GM19351 (cell line): Measurements from ENCODE around the gene GSE1.

Experiments
- ATAC-seq: cut with Tn5 transposase; IDR thresholded peaks from one replicate; pipeline ENCODE4 v1.9.1; 2021; ENCODE audit warnings: mild to moderate bottlenecking, moderate library complexity; ENCODE audit not compliant: unreplicated experiment

The GSE1 gene

DNA sequence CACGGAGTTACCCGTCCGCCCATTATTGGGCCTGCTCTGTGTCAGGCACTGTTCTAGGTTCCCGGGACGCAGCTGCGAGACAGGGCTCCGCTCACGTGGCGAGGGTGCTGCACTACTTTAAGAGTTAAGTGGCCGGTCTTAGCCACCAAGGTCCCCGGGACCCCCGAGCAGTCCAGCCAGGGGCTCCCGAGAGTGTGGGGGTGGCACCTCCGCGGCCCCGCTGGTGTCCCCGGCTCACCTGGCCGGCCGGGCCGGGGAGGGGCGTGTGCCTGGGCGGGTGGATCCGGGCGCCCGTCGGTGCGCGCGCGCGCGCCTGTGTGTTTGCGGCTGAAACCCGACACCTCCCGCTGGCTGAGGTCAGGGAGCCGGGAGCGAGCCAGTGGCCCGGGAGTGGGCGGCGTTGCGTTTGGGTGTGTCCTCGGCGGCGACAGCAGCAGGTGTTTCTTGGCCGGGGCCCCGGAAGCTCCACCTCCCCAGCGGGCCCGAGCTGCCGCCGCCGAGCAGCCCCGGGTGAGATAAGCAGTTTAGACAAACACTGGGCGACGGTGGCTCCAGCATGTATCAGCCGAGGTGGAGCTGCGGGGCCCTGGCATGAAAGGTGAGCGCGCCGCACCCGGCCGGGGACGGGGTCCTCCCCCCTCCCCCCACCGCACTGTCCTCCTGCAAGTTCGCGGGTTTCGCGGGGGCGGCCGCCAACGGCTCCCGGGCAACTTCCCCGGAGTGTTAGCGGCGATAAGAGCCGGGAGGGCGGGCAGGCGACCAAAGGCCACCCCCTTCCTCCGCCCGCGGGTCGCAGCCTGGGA is at the start of gene GSE1:
GSE1 (plus strand) TSS at position 522 of the 803 bp plus-strand sequence; CDS start at position 592, 70 bp downstream.
- ATAC-seq = peak; percentile 45

DNA sequence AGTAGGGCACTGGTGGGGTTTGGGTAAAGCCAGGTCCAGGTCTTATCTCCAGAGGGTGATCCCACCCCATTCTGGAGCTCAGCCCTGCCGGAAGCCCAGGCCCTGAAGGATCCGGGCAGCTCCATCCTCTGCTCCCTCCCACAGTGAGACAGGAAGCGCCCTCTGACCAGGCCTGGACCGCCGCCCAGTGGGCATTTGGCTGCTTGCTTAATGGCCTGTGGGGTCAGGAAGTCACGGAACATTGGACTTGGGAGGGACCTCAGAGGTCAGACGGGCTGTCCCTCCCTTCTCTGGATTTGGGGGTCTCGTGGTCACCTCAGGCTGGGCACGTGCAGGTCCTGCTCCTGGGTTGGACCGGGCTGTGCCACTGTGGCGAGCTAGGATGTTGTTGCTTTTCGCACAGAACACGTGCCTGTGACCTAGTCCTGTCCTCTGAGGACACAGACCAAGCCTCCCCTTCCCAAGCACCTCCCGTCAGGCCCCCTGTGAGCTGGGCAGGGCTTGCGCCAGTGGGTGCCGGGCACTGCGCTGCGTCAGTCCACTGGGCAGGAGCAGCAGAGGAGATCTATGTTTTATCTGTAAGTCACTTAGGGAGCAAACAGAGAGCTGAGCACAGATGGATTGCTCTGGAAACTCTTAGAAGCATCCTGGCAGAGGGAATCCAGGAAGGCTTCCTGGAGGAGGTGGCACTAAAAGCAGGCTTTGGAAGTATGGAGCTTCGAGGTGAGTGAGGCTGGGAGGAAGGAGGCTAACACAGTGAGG is 49.4 kb upstream of the GSE1 start:
- no peak for ATAC-seq

DNA sequence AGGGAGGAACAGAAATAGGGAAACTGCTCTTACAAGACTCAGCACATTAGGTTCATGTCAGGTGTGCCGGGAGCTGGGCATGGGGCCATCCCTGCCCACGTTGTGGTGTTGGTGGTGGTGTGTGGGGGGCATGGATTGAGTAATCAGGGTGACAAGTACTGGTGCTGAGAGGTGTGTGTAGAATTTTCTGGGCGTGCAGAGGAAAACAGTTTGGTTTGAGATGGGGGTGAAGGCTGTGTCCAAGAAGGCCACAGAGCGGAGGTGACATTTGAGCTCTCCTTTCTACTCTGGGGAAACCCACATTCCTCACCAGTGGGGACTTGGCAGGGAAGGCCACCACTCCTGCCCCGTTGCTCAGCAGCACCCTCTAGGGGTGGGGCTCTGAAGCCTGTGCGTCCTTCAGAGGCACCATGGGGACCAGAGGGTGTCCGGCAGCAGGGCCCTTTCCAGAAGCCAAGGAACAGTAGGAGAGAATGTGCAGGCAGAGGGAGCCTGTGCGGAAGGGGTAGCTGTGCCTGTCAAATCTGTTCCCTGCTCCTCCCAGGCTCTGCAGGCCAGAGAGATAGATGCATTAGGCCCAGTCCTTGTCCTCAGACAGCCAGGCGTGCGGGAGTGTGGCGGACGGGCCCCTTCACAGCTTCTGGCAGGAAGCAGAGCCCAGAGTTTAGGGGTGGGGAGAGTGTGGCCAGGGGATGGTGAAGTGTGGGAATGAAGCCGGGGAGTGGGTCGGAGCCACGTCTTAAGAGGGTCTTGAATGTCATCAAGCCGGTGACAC is 48.7 kb upstream of the GSE1 start:
- ATAC-seq = no peak

DNA sequence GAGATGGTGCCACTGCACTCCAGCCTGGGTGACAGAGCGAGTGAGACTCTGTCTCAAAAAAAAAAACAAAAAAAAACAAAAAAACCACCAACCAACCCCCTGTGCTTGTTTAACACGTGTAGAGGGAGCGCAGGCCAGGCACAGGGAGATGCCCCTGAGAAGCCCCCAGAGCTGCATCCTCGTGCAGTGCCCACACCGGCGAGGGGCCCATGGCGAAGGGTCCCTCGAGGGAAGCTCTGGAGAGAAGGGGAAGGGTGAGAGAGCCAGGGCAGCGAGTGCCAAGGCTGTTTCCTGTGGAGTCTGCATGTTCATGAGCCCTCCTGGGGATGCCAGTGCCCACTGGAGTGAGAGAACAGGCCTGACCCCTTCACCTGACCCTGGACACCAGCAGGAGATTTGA is 47.8 kb upstream of the GSE1 start:
- ATAC-seq = no peak

DNA sequence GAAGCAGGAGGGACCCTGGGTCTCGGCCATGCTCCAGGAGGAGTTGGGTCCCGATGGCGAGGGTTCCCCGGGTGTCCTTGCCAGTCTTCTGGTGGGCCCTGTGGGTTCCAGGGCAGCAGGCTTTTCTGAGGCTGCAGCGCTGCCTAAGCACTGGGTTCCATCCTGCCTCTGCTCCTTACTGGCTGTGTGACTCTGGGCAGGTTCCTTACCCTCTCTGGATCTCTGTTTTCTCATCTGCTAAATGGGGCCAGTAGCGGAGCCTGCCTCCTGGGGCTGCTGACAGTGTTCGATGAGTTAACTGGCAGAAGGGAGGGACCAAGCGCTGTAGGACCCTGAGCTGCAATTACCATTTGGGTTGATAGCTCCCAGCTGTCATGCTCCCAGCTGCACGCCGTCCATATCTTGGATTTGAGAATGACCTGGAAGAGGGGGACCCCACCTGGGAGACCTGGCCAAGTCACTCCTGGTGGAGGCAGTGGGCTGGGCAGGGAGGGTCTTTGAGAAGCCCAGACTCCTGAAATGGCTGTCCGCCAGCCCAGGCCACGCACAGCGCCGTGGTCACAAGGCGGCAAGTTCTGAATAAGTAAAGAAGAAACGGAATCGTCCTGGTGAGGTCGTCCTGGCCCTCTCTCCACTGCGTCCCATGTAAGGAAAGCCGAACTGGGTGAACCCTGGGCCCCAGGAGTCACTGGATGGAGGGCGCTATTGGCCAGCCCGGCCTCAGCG is 47.2 kb upstream of the GSE1 start:
- no peak for ATAC-seq

DNA sequence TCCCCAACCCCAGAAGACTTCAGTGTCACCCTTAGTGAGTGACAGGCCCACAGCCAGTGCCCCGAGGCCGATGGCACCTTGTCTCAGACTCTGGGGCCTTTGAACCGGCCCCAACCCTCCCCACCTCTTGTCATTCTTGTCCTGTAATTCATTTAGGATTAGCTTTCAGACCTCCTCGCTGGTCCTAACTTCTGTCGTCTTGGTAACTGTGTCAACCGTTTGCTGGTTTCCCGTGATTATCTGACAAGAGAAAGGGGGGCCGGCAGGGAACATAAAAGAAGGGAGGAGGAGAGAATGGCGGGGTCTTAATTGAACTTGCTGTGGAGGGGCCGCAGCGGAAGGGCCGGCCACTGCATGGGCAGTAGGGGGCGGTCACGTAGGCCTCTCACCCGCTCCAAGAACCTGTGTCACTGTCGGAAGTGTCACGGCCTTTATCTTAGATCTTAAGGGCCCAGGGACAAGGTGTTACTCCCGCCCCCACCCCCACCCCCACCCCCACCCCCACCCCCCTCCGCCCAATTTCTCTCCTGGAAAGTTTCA is 46.5 kb upstream of the GSE1 start:
- no peak for ATAC-seq

DNA sequence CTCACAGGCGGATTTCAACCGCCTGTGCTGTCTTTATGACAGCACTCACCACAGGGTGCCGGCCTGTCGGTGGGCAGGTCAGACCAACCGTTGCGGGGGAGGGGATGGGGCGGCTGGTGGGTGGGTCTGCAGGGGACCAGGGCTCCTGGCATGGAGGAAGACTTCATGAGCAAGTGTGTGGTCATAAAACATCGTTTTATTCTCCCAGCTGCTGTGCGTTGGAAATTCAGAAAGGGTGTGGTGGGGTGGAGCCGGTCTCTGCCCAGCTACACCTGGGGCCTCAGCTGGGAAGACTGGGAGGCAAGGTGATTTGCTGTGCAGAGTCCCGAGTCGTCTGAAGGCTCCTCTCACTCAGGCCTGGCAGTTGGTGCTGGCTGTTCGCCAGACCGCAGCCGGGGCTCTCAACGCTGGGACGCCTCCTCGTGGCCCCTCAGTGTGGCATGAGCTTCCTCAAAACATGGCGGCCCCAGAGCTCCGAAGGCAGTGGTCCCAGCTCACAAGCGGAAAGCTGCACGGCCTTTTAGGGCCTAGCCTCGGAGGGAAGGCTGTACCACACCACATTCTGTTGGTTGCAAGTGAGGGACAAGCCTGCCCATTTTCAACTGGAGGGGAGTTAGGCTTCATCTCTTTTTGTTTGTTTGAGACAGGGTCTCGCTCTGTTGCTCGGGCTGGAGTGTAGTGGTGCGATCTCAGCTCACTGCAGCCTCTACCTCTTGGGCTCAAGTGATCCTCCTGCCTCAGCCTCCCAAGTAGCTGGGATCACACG is 45.8 kb upstream of the GSE1 start:
- no peak for ATAC-seq

DNA sequence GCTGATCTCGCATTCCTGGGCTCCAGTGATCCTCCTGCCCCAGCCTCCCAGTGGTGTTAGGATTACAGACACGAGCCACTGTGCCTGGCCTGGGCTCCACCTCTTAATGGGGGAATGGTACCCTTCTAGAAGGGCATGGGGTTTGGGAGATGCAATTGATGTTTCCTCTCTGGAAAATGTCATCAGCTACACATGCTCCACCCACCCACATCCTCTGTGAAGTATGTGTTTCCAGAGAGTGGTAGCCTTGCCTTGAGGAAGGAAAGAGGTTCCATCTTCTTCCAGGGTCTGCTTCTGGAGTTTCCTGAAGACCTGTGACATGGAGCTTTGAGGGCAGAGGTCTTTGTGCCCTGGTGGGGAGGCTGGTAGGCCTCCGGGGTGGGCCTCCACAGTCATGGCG is 45.2 kb upstream of the GSE1 start:
- no peak for ATAC-seq

DNA sequence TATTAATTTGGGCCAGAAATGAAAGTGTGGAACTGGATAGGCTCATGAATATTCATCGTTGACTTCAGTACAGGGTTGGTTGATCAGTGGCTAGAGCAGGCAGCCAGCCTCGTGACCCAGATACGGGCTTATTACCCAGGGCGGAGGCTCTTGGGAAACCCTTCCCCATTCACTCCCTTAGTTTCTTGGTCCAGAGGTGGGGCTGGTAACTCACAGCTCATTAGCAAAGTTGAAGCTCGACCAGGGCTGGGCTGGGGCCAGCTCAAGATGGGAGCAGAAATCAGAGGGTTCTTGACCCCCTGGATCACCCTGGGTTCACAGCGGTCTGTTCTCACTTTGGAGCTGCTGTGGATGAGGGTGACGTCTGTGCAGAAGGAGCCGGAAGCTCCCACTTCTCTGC is 44.6 kb upstream of the GSE1 start:
- no peak for ATAC-seq

DNA sequence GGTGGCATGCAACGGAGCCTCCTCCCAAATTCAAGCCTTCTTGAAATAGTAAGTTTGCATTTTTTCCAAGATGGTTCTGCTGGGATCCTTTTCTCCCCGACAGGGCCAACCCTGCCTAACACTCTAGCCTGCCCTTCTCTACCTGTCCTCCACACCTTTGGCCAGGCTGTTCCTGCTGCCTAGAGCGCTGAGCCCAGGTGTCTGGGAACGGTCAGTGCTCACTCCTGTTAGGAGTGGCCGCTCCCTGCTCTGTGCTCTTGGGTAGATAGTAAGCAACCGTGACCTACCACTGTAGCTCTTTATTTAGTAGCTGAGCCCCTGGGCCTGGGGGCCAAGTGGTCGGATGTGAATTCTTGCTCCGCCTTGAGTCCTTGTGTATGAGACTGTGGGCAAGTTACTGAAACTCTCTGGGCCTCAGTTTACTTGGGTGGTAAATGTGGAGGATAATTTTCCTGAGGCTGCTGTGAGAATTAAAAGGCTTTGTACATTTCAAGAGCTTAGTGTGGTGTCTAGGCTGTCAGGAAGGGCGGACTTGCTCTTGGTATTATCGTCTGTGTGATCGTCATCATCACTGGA is 44.0 kb upstream of the GSE1 start:
- no peak for ATAC-seq

DNA sequence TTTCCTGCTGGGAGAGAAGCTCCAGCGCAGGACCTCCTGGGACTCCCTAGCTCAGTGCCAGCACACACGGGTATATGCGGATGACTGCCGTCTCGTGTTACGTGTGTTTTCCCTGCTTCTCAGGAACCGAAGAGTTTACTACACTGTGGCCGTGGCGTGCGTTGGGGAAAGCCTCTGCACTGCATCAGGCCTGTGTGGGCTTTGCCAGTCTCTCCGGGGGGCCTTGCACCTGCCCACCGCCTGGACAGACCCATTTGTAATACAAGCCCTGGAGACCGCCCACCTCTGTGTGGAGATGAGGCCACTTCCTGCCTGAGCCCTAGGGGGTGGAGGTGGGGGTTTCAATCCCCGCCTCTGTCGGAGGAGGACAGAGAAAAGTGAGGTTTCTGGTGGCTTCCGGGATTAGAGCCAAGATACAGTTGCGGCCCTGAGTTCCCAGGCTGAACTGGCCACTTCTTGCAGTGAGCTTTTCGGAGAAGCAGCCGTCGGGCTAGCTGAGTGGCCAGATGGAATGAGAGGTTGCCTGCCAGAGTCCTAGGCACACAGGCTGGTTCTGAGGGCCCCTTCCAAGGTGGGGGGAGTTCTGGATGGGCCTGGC is 43.4 kb upstream of the GSE1 start:
- peak; percentile 66 for ATAC-seq

DNA sequence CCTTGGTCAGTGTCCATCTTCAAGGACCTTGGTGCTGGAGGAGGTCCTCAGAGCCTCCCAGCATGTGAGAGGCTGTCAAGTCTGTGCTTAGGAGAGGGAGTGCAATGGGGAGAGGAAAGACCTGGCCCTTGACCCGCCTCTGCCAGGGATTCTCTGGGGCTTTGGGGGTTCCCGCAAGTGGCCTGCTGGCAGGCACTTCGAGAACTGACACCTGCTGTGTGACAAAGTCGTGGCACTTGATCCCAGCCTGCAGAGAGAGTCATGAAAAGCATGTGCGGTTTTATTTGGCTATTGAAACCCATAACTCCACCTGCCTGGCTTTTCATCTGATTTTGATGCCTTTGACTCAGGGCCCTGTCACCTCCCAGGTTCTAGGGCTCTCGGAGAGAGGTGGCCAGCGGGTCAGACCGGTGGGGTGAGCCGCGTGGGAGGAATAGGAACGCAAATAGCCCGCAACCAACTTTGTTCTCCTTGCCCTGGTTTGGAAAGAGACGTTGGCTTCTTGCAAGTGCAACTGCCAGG is 42.8 kb upstream of the GSE1 start:
- no peak for ATAC-seq

DNA sequence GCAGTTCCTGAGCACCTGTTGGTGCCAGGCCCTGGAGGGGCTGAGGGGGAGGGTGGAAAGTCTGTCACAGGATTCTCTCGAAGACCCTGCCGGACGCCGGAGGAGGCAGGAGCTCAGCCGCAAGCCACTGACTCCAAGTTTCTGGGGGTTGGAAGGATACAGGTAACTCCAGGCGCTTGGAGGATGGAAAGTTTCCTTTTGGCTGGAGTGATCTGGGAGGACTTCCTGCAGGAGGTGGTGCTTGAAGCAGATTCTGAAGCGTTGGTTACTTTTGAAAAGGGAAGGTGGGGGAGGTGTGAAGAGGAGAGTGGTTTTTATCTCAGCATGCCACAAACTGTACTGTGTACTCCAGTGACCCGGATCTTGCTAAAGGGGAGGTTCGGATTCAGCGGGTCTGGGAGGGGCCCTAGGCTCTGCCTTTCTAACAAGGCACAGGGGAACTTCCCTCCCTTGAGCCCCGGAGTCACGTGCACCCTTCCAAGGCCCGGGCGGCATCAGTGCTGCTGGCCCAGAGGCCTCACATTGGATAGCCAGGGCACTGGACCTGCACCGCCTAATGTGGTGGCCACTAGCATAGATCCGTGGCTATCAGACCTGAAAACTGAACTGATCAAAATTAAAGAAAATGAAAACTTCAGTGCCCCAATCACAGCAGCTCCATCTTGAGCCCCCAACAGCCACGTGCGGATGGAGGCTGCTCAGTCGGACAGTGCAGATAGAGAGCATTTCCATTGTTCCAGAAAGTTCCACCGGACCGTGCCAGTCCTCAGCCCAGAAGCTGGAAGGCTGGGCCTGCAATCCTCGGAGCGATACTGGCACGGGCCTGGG is 42.2 kb upstream of the GSE1 start:
- ATAC-seq = peak; percentile 62

DNA sequence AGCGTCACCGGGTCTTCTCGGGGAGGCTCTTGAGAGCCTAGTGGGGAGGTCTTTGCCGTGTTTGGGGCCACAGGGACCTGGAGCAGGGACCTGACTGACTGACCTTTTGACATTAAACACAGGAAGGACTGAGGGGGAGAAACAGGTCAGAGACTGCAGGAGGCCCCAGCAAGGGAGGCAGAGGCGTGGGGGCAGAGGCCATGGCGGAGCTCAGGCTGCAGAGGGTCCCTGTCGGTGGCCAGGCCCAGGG is 41.6 kb upstream of the GSE1 start:
- ATAC-seq = no peak

DNA sequence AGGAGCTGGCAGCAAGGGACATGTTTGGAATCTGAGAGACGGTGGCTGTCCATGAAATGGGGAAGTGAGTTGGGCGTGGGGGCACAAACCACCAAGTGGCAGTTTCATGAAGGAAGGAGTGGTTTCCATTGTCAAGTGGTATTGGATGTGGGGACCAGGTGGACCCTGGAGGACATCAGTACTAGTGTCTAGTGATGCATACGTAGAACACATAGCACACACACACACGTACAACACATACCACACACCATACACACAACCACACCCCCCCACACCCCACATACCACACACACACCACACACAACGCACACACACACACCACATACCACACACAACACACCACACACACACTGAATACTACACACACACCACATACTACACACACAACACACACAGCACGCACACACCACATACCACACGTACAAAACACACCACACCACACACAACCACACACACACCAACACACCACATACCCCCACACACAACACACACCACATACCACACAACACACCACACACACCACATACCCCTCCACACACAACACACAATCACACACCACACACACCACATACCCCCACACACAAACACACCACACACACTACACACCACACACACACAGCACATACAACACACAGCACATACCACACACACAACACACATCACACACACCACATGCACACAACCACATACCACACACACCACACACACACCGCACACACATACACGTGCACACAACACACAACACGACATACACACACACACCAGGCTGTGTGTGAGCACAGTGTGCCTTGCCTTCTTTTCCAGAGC is 41.1 kb upstream of the GSE1 start:
- ATAC-seq = no peak

DNA sequence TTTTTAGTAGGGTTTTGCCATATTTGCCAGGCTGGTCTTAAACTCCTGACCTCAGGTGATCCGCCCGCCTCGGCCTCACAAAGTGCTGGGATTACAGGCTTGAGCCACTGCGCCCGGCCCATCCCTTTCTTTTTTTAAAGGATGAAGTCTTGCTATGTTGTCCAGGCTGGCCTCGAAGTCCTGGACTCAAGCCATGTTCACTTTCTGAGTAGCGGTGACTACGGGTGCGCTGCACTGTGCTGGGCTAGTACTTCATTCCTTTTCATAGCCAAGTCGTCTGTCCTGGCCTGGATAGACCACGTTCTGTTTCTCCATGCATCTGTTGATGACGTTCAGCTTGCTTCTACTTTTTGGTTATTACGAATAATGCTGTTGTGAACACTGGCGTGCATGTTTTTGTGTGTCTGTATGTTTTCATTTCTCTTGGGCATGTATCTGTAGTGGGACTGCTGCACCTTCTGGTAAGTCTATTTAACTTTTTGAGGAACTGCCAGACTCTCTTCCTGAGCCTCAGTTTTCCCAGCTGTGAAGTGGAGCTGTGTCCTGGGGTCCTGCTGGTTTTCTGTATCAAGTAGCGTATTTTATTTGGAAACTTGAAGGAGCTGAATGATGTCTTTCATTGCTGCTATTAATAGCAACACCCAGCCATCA is 40.0 kb upstream of the GSE1 start:
- no peak for ATAC-seq
